Mucosa of rectum (tissue), 2 donors: ENCODE measurements around the gene CNTNAP5.

Source experiments
- H3K27ac ChIP-seq, 2 donors: one replicate each; pipeline ENCODE4 v1.7.0; 2013; ENCODE audit warnings: inconsistent platforms in 2 of 2, low read depth in 2 of 2, low read length in 2 of 2
- H3K27me3 ChIP-seq, 2 donors: one replicate each; pipeline ENCODE4 v1.7.0; 2013; ENCODE audit warnings: low read length in 2 of 2; ENCODE audit not compliant: control insufficient read depth in 2 of 2, insufficient read depth in 2 of 2
- H3K36me3 ChIP-seq, 2 donors: one replicate each; pipeline ENCODE4 v1.7.0; 2013; ENCODE audit warnings: low read length in 2 of 2; ENCODE audit not compliant: control insufficient read depth in 2 of 2, insufficient read depth in 2 of 2
- H3K4me1 ChIP-seq, 2 donors: one replicate each; pipeline ENCODE4 v1.7.0; 2013; ENCODE audit warnings: low read length in 2 of 2, mild to moderate bottlenecking in 1 of 2; ENCODE audit not compliant: control insufficient read depth in 2 of 2, insufficient read depth in 2 of 2
- H3K4me3 ChIP-seq, 2 donors: one replicate each; pipeline ENCODE4 v1.7.0; 2013; ENCODE audit warnings: low read length in 2 of 2
- H3K9ac ChIP-seq, 2 donors: one replicate each; pipeline ENCODE4 v1.7.0; 2013; ENCODE audit warnings: low read length in 2 of 2, low read depth in 1 of 2, mild to moderate bottlenecking in 1 of 2
- H3K9me3 ChIP-seq, 2 donors: one replicate each; pipeline ENCODE4 v1.7.0; 2013; ENCODE audit warnings: low read length in 2 of 2; ENCODE audit not compliant: control insufficient read depth in 2 of 2
- donor health status: healthy.
- donor health status: Normal muscosa, but diverticular disease.

Gene CNTNAP5

GRCh38 chr2:124575497-124575896 lies 550.4 kb downstream of the CNTNAP5 start:
- H3K27ac ChIP-seq: no peak overlapping the region

GRCh38 chr2:124580263-124580662 lies 555.2 kb downstream of the CNTNAP5 start:
- no peaks in the 10 kb centered on the region for H3K36me3 ChIP-seq

More at GRCh38 chr2:124575497-124575896, 550.4 kb downstream of the CNTNAP5 start:
- no peak overlapping the region for H3K9ac ChIP-seq
- peaks cover 4 to 9% of the 10 kb centered on the region in 2 donors for H3K4me1 ChIP-seq
- H3K9me3 ChIP-seq: no peaks in the 10 kb centered on the region
- no peak overlapping the region for H3K4me3 ChIP-seq
- no peaks in the 10 kb centered on the region for H3K27me3 ChIP-seq
- H3K36me3 ChIP-seq: no peaks in the 10 kb centered on the region

GRCh38 chr2:124582387-124582786 lies 557.3 kb downstream of the CNTNAP5 start:
- H3K27ac ChIP-seq: no peak overlapping the region

More at GRCh38 chr2:124580263-124580662, 555.2 kb downstream of the CNTNAP5 start:
- no peaks in the 10 kb centered on the region for H3K9me3 ChIP-seq
- H3K4me1 ChIP-seq: no peaks in the 10 kb centered on the region
- H3K4me3 ChIP-seq: no peak overlapping the region
- H3K27me3 ChIP-seq: no peaks in the 10 kb centered on the region
- no peak overlapping the region for H3K27ac ChIP-seq
- no peak overlapping the region for H3K9ac ChIP-seq

GRCh38 chr2:124584615-124585014 lies 559.5 kb downstream of the CNTNAP5 start:
- no peaks in the 10 kb centered on the region for H3K27me3 ChIP-seq

More at GRCh38 chr2:124582387-124582786, 557.3 kb downstream of the CNTNAP5 start:
- Histone ChIP-seq H3K9me3 (no peaks in the 10 kb centered on the region), H3K27me3 (no peaks in the 10 kb centered on the region), H3K9ac (no peak overlapping the region), H3K4me3 (no peak overlapping the region), H3K36me3 (no peaks in the 10 kb centered on the region), H3K4me1 (no peaks in the 10 kb centered on the region)

GRCh38 chr2:124585277-124585676 lies 560.2 kb downstream of the CNTNAP5 start:
- Histone ChIP-seq H3K4me3 (no peak overlapping the region), H3K4me1 (peaks cover 2 to 3% of the 10 kb centered on the region in 2 donors), H3K27ac (no peak overlapping the region), H3K36me3 (no peaks in the 10 kb centered on the region), H3K9ac (no peak overlapping the region), H3K9me3 (no peaks in the 10 kb centered on the region), H3K27me3 (no peaks in the 10 kb centered on the region)

More at GRCh38 chr2:124584615-124585014, 559.5 kb downstream of the CNTNAP5 start:
- H3K9ac ChIP-seq: no peak overlapping the region
- no peaks in the 10 kb centered on the region for H3K9me3 ChIP-seq
- H3K27ac ChIP-seq: no peak overlapping the region
- no peak overlapping the region for H3K4me3 ChIP-seq
- peaks cover under 1% of the 10 kb centered on the region in 2 donors for H3K4me1 ChIP-seq
- no peaks in the 10 kb centered on the region for H3K36me3 ChIP-seq

GRCh38 chr2:124586210-124586609 lies 561.1 kb downstream of the CNTNAP5 start:
- no peaks in the 10 kb centered on the region for H3K9me3 ChIP-seq

GRCh38 chr2:124586835-124587234 lies 561.7 kb downstream of the CNTNAP5 start:
- no peak overlapping the region for H3K27ac ChIP-seq
- H3K36me3 ChIP-seq: no peaks in the 10 kb centered on the region
- H3K9ac ChIP-seq: no peak overlapping the region
- no peaks in the 10 kb centered on the region for H3K9me3 ChIP-seq
- no peak overlapping the region for H3K4me3 ChIP-seq
- H3K4me1 ChIP-seq: peaks cover 2 to 6% of the 10 kb centered on the region in 2 donors
- no peaks in the 10 kb centered on the region for H3K27me3 ChIP-seq

More at GRCh38 chr2:124586210-124586609, 561.1 kb downstream of the CNTNAP5 start:
- Histone ChIP-seq H3K4me1 (peaks cover 2 to 6% of the 10 kb centered on the region in 2 donors), H3K36me3 (no peaks in the 10 kb centered on the region), H3K4me3 (no peak overlapping the region), H3K27me3 (no peaks in the 10 kb centered on the region), H3K27ac (no peak overlapping the region), H3K9ac (no peak overlapping the region)

- no peaks in the 10 kb centered on the region for H3K9me3 ChIP-seq
- no peak overlapping the region for H3K9ac ChIP-seq
- H3K4me1 ChIP-seq: peaks cover 2 to 6% of the 10 kb centered on the region in 2 donors
- H3K27ac ChIP-seq: no peak overlapping the region
- H3K4me3 ChIP-seq: no peak overlapping the region
- H3K36me3 ChIP-seq: no peaks in the 10 kb centered on the region
- no peaks in the 10 kb centered on the region for H3K27me3 ChIP-seq
These were observed 564.9 kb downstream of the CNTNAP5 start for GRCh38 chr2:124589971-124590370.

- Histone ChIP-seq H3K9me3 (no peaks in the 10 kb centered on the region), H3K4me3 (no peak overlapping the region), H3K9ac (no peak overlapping the region), H3K36me3 (no peaks in the 10 kb centered on the region), H3K27ac (no peak overlapping the region), H3K4me1 (no peaks in the 10 kb centered on the region), H3K27me3 (no peaks in the 10 kb centered on the region)
These were observed 577.7 kb downstream of the CNTNAP5 start for GRCh38 chr2:124602759-124603158.

- Histone ChIP-seq H3K27ac (no peak overlapping the region), H3K9me3 (no peaks in the 10 kb centered on the region), H3K4me3 (no peak overlapping the region), H3K4me1 (no peaks in the 10 kb centered on the region), H3K27me3 (no peaks in the 10 kb centered on the region), H3K9ac (no peak overlapping the region), H3K36me3 (no peaks in the 10 kb centered on the region)
These were observed 579.9 kb downstream of the CNTNAP5 start for GRCh38 chr2:124604940-124605339.

- no peaks in the 10 kb centered on the region for H3K27me3 ChIP-seq
These were observed 582.6 kb downstream of the CNTNAP5 start for GRCh38 chr2:124607679-124608078.

More at GRCh38 chr2:124607679-124608078, 582.6 kb downstream of the CNTNAP5 start:
- Histone ChIP-seq H3K9me3 (no peaks in the 10 kb centered on the region), H3K36me3 (no peaks in the 10 kb centered on the region), H3K4me3 (no peak overlapping the region), H3K27ac (no peak overlapping the region), H3K9ac (no peak overlapping the region), H3K4me1 (no peaks in the 10 kb centered on the region)
